Measurements from ENCODE around the gene PIP.
"Not testable (repeated sequence)": the region's sequence is repeated elsewhere in the genome, so short reads cannot be mapped to it uniquely, and the experiment has no call there.

The PIP gene, protein sequence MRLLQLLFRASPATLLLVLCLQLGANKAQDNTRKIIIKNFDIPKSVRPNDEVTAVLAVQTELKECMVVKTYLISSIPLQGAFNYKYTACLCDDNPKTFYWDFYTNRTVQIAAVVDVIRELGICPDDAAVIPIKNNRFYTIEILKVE

DNA sequence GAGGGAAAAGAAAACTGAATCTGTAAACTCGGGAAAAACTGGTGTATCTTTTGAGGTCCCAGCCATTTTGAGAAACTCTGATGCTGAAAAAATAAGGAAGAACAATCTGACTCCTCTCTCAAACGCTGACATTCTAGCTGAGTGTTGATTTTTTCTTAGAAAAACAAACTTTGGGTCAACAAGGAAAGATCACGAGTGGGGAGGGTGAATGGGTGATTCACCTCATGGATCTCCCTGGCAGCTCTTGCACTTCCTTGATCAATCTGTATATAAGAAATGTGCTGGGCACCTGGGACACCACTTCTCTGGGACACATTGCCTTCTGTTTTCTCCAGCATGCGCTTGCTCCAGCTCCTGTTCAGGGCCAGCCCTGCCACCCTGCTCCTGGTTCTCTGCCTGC lies at the start of gene PIP:
PIP (plus strand) TSS at position 297 of the 400 bp plus-strand sequence; CDS start at position 337, 40 bp downstream.
- no peak for DNase-seq (ENCODE audit: low read depth)

DNA sequence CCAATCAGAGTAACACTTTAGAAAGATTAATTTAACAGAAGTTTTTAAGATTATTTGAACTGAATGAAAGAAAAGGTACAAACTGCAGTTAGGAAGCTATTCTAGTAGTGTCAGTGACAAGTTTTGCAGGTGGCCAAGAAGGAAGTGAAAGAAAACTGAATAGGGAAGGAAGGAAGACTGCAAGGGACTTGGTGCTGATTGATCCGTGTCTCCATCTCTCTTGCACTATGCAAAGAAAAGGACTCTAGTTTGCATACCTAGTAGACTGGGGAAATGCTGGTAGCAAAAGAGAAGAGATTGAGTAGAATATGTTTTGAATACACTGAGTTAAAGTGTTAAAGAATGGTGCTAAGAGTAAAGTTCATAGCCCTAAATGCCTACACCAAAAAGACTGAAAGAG lies 46.8 kb upstream of the PIP start:
- DNase-seq (ENCODE audit: low read depth) = no peak

DNA sequence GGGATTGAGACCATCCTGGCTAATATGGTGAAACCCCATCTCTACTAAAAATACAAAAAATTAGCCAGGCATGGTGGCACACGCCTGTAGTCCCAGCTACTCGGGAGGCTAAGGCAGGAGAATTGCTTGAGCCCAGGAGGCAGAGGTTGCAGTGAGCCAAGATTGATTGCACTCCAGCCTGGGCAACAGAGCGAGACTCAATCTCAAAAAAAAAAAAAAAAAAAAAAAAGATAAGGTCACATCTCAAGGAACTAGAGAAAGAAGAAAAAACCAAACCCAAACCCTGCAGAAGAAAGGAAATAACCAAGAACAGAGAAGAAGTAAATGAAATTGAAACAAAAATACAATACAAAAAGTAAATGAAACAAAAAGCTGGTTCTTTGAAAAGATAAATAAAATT lies 46.3 kb upstream of the PIP start:
- not testable (repeated sequence) for DNase-seq (ENCODE audit: low read depth)

DNA sequence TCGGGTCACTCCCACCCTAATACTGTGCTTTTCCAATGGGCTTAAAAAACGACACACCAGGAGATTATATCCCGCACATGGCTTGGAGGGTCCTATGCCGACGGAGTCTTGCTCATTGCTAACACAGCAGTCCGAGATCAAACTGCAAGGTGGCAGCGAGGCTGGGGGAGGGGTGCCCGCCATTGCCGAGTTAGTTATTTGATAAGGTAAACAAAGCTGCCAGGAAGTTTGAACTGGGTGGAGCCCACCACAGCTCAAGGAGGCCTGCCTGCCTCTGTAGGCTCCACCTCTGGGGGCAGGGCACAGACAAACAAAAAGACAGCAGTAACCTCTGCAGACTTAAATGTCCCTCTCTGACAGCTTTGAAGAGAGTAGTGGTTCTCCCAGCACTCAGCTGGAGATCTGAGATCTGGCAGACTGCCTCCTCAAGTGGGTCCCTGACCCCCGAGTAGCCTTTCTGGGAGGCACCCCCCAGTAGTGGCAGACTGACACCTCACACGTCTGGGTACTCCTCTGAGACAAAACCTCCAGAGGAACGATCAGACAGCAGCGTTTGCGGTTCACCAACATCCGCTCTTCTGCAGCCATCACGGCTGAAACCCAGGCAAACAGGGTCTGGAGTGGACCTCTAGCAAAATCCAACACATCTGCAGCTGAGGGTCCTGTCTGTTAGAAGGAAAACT lies 43.2 kb upstream of the PIP start:
- DNase-seq (ENCODE audit: low read depth) = not testable (repeated sequence)

DNA sequence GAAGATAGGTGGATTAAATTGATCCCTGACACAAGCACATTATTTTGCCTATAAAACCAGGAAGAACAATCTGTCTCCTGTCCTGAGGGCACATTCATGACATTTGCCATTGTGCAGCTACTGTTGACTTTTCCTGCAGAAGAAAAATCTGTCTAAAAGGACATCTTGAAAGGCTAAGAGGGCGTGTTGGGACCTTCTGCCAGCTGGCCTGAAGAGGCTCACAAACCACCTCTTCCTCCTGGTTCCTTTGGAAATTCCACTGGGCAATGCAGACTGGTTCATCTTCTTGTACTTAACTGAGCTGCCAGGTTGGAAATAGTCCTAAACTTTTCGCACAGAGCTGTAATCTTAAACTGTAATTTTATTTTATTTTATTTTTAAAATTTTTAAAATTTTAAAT lies 35.7 kb upstream of the PIP start:
- DNase-seq (ENCODE audit: low read depth) = no peak

DNA sequence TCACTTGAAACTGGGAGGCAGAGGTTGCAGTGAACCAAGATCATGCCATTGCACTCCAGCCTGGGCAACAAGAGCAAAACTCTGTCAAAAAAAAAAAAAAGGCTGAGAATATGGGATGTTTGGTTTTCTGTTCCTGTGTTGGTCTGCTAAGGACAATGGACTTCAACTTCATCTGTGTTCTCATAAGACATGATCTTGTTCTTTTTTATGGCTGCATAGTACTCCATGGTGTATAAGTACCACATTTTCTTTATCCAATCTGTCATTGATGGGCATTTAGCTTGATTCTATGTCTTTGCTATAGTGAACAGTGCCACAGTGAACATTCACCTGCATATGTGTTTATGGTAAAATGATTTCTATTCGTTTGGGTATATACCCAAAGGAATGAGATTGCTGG lies 32.3 kb upstream of the PIP start:
- DNase-seq (ENCODE audit: low read depth) = not testable (repeated sequence)

DNA sequence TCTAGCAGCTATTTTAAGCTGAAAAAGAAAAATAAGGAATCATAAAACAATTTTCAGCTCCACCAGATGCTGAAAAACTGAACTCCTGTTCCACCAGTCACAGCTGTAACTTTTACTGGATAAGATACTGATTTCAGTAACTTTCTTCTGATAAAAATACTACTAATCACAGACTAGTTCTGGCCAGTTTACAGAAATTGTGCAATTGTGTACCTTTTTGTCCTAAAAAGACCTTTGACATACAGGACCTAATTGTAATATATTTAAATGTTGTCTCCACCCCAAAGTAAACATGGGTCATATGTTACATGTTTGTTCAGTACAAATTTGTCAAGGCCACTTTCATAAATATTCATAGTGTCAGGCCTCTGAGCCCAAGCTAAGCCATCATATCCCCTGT lies 27.1 kb upstream of the PIP start:
- DNase-seq (ENCODE audit: low read depth) = no peak

DNA sequence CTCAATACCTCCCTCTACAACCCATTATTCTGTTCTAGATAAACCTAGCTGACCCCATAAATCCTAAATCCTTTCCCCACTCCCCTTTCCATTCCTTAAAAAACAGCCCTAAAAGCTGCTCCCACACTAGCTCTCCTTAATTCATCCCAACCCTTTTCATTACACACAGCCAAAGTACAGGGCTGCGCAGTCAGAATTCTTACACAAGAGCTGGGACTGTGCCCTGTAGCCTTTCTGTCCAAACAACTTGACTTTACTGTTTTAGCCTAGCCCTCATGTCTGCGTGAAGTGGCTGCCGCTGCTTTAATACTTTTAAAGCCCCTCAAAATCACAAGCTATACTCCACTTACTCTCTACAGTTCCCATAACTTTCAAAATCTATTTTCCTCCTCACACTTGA lies 23.9 kb upstream of the PIP start:
- not testable (repeated sequence) for DNase-seq (ENCODE audit: low read depth)

DNA sequence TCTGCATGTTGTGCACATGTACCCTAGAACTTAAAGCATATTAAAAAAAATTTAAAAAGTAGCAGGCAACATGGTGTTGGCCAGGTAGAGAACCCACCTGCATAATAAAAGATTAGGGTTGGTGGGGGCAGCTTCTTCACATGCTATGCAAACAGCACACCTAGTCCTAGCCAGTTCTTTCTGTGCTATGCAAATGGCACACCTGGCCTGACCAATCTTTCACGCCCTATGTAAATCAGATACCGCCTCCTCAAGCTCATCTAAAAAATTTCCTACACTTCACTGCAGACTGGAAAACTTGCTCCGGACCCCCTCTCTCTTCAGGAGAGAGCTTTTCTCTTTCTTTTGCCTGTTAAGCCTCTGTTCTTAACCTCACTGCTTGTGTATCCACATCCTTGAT lies 14.5 kb upstream of the PIP start:
- DNase-seq (ENCODE audit: low read depth) = no peak

DNA sequence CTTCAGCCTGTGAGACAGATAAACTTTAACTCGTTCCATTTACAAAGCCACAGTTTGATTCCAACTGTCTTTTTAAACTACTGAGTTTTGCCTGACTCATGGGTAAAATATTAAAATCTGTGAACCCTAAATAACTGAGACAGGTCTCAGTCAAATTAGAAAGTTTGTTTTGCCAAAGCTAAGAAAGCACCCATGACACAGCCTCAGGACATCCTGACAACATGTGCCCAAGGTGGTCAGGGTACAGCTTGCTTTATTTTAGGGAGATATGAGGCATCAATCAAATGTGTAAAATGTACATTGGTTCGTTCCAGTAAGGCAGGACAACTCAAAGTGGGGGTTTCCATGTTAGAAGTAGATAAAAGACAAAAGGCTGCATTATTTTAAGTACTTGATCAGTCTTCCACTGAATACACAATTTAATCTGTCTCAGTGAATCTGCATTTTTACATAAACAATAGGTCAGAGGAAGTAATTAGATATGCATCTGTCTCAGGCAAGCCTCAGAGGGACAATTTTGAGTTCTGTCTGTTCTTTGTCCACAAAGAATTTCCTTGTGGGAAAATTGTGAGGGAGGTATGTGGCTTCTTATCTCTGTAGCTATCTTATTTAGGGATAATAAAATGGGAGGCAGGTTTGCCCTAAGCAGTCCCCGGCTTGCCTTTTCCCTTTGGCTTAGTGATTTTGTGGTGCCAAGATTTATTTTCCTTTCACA lies 11.0 kb upstream of the PIP start:
- no peak for DNase-seq (ENCODE audit: low read depth)

DNA sequence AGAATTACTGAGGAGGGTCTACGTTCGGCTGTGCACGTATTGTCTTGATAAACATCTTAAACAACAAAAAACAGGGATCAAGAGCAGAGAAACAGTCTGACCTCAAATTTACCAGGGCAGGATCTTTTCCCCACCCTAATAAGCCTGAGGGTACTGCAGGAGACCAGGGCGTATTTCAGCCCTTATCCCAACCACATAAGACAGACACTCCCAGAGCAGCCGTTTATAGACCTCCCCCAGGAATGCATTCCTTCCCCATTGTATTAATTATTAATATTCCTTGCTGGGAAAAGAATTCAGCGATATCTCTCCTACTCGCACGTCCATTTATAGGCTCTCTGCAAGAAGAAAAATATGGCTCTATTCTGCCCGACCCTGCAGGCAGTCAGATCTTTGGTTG lies 8.6 kb upstream of the PIP start:
- DNase-seq (ENCODE audit: low read depth) = not testable (repeated sequence)

DNA sequence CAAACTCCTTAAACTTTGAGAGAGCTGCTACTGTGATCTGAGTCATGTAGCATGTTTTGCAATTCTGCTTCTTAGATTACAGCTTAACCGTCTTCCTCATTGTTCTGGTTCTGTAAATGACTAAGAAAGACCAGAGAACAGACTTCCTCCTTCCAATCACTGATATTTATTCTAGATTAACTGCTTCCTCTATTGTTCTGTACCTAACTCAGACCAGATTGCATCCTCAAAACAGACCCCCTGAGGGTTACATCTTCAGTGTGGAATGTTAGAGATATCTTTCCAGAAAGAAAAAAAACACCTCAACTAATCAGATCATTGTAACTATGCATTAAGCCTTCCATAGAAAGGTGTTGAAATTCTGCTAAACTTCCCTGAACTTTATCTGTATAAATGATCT lies 5.7 kb upstream of the PIP start:
- no peak for DNase-seq (ENCODE audit: low read depth)

DNA sequence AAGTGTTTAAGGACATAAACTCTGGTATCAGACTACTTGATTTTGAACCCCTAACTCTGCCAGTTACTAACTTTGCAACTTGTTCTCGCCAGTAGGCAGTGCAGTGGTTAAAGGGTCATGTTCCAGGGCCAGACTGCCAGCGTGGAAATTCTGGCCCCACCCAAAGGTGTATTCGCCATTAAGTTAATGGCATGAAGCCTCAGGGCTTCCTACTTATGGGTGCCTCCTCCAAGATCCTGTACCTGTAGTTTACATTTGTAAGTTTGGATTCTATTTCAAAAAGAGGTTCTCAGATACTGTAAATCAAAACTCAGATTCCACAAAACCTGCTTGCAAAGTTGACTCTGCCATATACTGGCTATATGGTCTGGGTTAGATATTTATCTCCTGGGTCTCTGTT lies 2.8 kb upstream of the PIP start:
- DNase-seq (ENCODE audit: low read depth) = no peak

DNA sequence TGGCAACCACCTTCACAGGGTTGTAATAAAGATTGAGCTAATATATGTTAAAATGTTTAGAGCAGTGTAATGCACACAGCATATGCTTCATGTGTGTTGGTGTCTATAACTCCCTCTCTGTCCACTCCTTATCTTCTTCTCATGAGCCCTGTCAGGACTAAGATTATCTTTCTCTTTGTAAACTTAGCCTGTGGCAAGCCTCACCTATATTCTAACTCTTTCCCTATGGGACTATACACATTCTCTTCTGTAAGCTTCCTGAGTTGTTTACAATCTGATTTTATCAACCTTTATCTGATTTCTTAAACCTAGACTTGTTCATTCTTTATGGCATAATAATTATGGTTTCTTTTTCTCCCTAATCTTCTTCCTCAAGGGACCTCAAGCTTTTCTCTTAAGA lies 2.4 kb upstream of the PIP start:
- DNase-seq (ENCODE audit: low read depth) = no peak

DNA sequence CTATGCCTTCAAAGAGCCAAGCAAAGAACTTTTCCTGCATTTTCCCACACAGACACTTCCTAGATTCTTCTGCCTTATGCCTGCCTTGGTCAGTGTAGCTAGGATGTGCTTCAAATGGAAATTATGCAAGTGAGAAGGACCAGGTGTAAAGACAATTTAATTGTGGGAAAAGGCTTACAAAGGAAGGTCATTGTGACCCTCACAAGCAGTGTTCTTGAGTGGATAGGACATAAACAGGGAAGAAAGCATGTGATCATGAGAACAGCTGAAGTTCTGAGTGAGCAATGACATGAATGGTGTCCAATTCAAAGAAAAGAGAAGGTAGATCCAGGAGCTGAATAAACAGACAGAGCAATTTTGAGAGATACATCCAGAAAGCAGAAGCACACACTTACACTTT lies 1.3 kb upstream of the PIP start:
- DNase-seq (ENCODE audit: low read depth) = no peak

DNA sequence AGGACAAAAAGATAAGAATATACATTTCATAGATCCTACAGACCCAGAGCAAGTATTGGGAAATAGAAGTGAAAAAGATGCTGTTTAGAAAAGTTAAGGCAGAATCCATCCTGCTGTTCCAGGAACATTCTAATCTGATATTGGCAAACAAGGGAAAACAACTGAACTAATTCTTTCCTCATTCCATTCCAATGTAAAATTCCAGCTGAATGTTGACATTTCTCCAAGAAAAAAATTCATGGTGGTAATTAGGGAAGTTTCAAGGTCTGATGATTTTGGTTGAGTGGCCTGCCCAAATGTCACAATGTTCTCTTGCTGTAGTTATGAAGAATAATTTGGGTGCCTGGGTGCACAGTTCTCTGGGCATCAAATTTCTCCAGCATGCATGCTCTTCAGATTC lies 15.2 kb downstream of the PIP start:
- no peak for DNase-seq (ENCODE audit: low read depth)

DNA sequence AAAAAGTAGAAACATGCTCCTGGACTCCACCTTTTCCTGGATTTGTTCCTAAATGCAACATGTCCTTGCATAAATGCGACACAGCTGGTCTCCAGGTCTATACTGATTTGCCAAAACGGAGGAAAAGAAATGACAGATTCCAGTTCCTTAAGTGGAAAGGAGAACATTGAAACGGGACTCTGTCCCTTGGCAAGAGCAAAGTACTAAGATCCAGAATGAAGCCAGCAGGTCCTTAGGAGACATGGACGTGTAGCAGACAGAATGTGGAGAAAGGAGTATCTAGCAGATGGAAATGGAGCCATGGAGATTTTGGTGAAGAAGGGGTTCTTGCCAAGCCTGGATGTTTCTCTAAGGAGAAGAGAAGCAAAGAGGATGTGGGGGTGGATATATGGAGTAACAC lies 16.2 kb downstream of the PIP start:
- no peak for DNase-seq (ENCODE audit: low read depth)

DNA sequence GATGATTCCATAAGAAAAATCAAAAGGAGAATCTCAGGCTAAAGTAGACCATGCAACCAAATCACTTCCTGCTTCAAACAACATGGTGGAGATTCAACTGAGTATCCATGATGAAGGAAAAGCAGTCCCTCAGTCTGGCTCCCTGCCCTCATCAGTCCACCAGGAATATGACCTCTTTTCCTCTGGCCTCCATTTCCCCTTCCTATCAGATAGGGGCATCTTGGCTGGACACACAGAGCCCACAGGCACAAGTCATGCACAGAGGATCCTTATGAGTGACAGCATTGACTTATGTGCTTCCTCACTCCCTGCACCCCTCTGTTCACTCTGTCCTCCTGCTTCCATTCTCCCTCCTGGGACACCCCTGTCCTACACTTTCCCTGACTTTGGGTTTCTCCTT lies 16.8 kb downstream of the PIP start:
- no peak for DNase-seq (ENCODE audit: low read depth)

DNA sequence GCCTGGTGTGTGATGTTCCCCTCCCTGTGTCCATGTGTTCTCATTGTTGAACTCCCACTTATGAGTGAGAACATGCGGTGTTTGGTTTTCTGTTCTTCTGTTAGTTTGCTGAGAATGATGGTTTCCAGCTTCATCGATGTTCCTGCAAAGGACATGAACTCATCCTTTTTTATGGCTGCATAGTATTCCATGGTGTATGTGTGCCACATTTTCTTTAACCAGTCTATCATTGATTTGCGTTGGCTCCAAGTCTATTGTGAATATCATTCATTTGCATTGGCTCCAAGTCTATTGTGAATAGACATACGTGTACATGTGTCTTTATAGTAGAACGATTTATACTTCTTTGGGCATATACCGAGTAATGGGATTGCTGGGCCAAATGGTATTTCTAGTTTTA lies 18.8 kb downstream of the PIP start:
- DNase-seq (ENCODE audit: low read depth) = not testable (repeated sequence)

DNA sequence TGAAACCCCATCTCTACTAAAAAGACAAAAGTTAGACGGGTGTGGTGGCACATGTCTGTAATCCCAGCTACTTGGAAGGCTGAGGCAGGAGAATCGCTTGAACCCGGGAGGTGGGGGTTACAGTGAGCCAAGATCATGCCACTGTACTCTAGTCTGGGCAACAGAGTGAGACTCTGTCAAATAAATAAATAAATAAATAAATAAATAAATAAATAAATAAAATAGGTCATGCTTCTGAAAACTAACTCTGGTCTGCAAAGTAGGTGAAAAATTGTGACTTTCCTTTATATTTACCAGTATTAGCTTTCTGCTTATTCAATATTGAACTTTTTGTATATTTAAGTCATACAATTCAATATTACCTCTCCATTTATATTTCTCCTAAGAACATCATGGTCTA lies 26.7 kb downstream of the PIP start:
- DNase-seq (ENCODE audit: low read depth) = not testable (repeated sequence)

DNA sequence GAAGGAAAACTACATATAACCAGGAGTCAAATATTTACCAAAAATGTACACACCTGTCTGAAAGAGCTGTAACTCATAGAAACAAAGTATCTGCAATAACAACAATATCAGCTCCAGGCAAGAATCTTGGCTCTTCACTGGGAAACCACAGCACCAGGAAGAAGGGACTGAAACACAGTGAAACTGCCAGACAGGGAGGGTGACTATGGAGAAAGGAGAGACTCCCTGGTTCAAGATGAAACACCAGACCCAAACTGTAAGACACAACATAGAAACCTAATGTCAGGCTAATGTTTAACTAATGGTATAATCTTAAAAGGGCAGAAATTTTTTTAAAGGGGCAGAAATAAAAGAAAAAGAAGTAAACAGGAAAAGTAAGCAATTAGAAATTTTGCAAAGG lies 39.8 kb downstream of the PIP start:
- no peak for DNase-seq (ENCODE audit: low read depth)

DNA sequence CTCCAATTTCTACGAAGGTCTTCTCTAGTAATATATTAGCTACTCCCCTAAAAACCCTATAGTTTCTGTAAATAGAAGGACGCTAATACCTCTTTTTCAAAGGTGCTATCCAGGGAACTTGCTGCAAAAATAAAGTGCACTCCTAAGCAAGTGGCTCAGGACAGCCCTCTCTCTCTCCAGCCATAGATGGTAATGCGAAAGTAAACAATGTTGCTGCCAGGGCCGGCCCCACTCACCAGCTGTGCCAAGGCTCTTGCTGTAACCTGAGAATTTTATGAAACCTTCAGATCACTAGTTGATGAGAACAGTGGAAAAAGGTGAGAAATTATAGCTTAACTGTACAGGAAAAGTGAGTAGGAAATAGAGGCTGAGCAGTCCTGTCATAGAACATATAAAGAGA lies 40.5 kb downstream of the PIP start:
- DNase-seq (ENCODE audit: low read depth) = no peak

DNA sequence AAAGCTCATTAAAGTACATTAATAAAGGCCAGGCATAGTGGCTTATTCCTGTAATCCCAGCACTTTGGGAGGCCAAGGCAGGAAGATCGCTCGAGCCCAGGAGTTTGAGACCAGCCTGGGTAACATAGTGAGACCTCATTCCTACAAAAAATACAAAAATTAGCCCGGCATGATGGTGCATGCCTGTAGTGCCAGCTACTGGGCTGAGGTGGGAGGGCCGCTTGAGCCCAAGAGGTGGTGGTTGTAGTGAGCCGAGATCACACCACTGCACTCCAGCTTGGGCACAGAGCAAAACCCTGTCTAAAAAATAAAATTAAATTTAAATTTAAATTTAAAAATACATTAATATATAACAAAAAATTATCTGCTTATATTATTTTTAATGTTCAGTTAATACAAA lies 44.3 kb downstream of the PIP start:
- no peak for DNase-seq (ENCODE audit: low read depth)
